GM19328 (cell line): ENCODE results near the gene ASAP2.

Experiments used
- ATAC-seq: cut with Tn5 transposase; IDR thresholded peaks from one replicate; pipeline ENCODE4 v1.9.1; 2021; ENCODE audit warnings: mild to moderate bottlenecking, moderate library complexity; ENCODE audit not compliant: unreplicated experiment

The ASAP2 gene

DNA sequence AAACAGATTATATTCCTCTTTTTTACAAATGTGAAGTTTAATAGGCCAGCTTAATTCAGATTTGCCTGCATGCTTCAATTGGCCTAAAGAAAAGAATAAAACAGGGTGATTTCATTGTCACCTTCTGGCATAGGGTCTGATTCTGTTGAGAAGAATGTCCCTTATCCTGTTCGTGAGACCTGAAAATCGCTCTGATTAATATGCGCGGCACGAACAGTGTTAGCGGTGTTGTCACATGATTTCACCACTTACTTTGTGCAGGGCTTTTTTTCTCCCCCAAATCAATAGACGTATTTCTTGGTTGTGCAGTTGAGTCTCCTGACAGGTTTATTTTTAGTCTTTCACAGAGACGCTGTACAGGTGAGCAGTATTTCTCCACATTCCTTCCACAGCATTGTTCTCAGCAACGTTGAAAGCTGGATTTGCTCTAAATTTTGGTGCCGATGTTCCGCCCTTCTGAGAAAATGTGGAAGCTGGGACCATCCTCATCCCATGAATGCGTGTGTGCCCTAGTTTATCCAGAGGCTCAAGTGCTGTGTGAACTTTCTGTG, 134.8 kb downstream of the ASAP2 start:
- ATAC-seq = no peak

DNA sequence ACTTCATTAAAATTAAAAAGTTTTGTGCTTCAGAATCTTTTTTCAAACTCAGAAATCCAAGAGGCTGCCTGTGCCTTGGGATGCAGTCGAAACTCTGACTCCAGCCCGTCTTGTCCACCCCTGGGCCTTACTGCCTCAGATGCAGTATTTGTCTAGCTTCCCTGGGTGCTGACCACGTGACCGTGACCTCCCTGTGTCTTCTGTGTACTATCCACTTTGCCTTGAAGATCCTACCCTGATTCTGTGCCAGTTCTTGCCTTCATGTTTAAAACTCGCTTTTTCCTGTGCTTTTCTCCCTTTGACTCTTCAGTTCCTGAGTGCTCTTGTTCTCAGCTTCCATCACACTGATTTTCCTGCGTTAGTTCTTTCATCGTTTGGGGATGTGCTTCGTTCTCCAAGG, 136.0 kb downstream of the ASAP2 start:
- no peak for ATAC-seq

DNA sequence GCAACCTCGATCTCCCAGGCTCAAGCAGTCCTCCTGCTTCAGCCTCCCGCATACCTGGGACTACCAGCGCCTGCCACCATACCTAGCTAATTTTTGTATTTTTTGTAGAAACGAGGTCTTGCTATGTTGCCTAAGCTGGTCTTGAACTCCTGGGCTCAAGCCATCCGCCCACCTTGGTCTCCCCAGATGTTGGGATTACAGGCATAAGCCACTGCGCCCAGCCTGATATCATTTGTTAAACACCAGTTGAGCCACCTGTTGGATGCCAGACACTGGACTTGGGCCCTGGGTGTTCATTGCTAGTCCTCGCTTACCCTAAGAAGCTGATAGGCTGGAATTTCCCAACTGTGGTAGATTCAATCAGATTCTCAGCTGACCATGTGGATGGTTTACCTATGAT, 136.9 kb downstream of the ASAP2 start:
- ATAC-seq = no peak

DNA sequence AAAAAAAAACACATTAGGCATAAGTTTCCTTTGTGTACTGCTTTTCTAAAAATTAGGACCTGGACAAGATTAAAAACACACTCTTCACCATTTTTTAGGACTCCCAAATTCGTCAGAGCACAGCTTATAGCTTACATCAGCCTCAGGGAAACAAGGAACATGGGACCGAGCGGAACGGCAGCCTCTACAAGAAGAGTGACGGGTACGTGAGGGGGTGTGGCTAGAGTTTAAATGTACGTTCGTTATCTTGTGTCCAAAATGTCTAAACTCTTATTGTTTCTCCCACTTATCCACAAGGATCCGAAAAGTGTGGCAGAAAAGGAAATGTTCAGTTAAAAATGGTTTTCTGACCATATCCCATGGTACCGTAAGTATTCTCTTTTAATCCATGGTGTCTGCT, 137.8 kb downstream of the ASAP2 start:
- no peak for ATAC-seq

DNA sequence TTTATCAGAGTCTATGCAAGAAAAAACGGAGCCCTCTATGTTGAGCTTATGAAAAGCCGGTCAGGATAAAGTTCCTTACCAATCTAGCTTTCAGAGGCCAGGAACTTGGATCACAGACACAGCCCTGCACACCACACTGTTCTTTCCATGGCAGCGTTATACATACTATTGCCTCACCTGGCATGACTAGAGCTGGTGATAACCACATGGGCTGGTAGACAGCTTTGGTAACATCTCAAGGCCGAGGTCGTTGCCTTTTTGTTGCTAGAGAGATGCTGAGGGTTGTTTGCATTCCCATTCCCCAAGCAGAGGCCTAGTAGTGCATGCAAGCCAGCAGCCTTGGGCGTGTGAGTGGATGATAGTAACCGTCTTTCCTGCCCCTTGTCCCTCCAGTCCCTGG, 138.7 kb downstream of the ASAP2 start:
- ATAC-seq = no peak

DNA sequence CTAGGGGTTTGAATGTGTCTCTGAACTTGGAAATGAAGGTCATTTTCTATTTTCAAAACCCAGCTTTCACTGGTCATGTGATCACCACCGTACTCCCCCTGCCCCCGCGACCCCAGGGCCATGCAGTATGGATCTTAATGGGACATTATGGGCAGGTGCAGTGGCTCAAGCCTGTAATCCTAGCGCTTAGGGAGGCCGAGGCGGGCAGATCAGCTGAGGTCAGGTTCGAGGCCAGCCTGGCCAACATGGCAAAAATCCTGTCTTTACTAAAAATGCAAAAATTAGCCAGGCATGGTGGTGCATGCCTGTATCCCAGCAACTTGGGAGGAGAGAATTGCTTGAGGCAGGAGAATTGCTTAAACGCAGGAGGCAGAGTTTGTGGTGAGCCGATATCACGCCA, 139.4 kb downstream of the ASAP2 start:
- ATAC-seq = no peak

DNA sequence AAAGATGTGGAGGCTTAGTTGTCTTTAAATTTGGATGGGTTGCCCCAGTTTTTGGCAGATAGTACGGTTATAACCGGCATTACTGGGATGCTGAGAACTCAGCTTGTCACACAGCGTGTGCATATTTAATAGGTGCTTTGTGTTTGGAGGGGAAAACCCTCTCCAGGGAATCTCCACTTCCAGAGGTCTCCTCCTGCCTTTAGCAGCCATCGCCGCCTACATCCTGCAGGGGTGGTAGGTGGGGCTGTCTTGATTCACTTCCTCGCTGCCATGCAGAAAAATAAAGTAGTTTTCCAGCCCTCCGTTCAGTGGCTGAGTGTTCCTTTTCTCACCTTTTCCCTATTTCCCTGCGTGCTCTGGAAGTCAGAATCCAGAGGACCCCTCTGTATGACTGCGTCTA, 140.3 kb downstream of the ASAP2 start:
- ATAC-seq = no peak

DNA sequence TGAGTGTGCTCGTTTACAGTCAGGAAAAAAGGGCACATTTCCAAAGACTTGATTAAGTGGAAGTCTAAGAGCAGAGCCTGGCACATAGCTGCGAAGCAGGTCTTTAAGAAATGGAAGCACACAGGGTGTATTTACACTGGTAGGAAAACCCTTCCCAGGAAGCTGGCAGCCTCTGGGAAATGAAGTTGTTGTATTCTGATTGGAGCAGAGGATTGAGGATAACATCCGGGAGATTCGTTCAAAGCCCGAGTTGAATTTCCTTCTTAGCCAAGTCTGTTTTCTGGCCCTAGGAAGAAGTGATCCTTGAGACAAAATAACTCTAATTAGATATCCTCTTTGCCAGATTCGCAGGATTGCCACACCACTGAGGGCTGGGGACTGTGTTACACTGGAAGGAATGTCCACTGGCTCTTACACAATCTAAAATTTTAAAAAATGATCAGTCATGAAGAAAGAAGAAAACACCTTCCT, 140.8 kb downstream of the ASAP2 start:
- ATAC-seq = no peak

DNA sequence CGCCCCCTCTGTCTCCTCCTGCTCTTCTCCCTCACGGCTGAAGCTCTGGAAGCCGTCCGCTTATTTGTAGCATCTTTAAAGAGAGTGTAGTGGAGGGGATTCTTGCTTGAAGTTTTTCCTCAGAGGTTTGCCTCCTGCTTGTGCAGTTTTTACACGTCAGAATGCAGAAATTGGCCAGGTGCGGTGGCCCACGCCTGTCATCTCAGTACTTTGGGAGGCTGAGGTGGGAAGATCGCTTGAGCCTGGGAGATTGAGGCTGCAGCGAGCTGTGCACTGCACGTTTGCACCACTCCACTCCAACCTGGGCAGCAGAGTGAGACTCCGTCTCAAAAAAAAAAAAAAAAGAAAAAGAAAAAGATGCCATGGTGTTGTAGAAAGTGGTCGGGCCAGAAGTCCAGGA, 147.7 kb downstream of the ASAP2 start:
- no peak for ATAC-seq

DNA sequence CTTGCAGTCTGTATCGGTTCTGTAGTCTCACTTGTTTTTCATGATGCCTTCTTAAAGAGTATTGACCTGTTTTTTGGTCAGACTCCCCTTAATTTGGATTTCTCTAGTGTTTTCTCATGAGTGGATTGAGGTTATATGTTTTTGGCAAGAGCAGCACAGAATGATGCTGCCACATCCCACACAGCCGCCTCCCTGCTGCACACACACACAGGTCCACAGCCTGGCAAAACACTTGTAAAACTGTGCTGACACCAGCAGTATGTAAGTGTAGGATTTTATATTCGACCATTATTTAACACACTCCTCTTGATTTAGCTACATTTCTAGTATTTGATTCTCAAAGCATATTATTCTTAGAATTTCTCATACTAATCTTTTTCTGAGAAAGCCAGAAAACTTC, 148.7 kb downstream of the ASAP2 start:
- no peak for ATAC-seq

DNA sequence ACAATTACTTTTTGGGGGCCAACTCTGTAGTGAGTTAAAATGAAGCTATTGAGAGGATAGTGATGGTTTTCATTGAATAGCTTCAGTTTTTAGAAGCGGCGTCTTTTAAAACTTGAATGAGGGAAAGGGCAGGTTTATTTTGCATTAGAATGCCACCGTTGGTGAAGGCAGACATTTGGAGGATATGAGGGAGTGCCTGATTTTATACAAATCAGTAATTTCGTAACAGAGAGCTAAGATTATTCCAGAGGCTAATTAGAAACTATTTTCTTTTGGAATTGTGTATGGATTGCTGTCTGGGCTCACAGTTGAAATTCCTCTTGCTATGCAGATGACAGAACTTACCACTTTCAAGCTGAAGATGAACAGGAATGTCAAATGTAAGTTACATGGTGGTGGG, 149.1 kb downstream of the ASAP2 start:
- ATAC-seq = no peak

DNA sequence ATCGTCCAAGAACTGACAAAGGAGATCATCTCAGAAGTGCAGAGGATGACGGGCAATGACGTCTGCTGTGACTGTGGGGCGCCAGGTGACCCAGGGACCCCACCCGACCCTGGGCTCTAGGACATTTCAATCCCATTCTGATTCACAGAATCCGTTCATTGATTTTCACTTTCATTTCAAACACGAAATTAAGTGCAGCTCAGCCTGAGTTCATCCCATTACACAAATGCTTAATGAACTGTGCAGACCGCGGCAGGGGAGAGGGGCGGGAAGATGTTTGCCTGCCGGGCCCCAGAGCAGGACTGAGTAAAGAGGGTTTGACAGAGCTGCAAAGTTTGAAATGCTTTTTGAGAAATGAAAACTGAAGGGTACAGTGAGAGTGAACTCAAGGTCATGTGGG, 149.6 kb downstream of the ASAP2 start:
- no peak for ATAC-seq

DNA sequence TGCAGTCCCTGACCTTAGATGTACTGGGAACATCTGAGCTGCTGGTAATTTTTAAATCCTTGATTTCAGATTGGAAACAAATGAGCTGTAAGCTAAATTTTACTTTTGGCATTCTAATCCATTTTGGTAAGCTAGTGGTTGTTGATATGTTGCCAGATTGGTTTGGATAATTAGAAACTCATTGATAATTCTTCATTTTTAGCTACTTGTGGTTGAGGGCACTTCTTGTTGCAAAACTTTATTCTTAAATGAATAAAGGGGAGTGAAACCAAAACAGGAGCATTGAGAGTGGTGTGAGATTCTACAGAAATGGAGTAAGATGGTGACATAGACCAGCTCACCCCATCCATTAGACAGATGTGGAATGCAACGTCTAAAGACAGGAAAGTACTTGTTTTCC, 152.2 kb downstream of the ASAP2 start:
- no peak for ATAC-seq

DNA sequence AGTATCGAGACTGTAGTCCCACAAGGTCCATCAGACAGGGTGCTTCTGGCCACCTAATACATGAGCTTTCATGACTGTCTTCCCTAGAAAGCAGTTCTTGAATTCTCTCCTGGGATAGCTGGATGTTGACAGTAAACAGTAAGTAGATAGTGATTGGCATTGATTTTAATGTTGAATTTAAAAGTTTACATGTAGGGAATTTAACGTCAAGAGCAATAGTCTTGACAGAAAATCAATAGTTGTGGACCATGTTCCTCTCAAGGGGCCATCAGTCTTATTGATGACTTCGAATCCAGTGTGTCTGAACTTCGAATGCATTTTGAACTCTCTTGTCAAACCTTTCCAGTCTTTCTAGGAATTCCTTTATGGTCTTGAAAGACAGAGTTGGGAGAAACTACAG, 152.9 kb downstream of the ASAP2 start:
- no peak for ATAC-seq

DNA sequence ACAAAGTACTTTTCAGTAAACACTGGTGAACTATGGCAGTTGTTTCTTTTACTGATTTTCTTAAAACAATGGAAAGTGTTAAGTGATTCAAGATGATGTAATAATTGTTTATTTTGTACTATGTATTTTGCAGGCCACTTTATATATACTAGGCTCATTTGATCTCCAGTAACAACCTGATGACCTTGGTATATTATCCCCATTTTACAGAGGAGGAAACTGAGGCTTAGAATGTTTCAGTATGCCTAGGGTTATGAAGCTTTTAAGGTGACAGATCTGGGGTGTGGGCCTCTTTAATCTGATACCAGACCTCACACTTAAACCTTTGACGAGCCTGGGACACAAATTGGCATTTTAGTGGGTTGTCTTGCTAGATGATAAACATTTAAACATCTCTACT, 153.5 kb downstream of the ASAP2 start:
- ATAC-seq = no peak

DNA sequence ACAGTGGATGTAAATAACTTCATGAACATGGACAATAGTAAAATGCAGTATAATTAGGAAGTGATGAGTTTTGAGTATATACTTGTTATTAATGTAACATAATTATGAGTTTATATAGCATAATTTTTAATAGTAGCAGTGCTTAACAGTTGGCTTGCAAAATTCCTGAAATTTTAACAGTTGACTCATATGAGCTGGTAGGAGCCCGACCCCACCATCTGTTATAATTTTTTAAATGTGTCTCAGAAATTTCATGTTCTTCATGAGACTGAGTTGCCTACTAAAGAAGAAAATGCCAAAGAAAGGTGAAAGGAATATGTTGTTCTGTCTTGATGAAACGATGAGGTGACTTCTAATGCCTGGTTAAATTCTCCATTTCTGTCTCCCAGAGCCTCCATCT, 154.1 kb downstream of the ASAP2 start:
- no peak for ATAC-seq

DNA sequence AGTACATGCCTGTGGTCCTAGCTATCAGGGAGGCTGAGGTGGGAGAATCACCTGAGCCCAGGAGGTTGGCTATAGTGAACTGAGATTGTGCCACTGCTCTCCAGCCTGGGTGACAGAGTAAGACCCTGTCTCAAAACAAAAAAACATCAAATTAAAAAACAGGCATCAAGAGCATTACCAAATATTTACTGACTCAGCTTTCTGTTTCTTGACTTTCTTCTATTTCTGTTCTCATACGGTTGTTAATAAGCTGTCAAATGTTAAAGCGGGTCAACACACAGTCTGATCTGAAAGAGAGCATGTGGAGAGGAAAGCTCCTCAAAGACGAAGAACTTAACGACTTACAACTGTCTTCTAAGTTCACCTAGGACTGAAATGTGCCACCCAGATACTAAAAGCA, 157.8 kb downstream of the ASAP2 start:
- ATAC-seq = no peak

DNA sequence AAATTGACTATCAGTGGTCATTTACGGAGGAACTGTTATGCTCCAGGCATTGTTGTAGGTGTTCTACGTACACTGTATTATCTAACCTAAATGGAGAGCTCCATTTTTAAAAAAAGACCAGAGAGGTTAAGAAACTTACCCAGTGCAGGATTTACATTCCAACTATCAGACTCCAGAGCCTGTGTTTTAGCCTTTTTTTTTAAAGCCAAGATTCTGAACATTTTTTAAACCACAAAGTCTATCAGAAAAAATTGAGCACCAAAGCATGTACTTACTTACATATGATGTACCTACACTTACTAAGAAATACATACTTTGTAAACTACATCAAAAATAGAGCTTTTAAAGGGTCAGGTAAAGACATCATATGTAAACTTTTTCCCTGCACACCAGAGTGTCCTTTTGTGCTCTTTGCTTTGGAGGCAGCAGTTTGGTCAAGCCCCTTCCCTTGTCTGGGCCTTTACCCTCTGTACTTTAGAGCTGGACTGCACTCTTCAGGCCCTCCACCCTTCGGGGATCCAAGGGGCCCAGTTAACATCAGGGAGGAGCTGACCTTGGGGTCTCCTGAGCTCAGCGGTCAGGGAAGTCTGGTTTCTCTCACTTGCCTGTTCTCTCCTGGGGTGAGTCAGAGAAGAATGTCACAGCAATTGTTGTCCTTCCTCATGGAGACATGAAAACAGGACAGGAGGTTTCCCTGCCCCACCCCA, 158.3 kb downstream of the ASAP2 start:
- ATAC-seq = no peak

DNA sequence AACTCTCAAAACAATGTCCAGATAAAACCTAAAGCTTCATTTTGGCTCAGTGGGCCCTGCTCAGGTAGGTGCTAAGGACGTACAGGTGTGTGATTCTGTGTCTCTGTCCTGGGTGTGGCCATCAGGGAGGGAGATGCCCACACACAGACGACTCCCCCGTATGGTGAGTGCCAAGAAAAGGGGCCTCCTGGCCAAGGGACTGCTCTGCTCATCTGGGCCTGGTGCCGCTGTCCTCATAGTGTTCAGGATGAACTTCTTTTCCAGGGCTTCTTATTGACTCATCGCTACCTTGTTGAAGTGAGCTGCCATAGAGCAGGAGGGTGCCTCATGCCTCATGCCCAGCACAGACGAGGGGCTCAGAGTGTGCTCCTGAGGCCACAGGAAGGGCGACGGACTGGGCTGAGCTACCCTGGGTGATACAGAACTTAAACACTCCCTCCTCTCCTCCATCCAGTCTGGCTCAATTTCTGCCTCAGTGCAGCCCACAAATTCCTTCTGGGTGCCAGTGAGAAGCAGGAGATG, 158.9 kb downstream of the ASAP2 start:
- ATAC-seq = no peak

DNA sequence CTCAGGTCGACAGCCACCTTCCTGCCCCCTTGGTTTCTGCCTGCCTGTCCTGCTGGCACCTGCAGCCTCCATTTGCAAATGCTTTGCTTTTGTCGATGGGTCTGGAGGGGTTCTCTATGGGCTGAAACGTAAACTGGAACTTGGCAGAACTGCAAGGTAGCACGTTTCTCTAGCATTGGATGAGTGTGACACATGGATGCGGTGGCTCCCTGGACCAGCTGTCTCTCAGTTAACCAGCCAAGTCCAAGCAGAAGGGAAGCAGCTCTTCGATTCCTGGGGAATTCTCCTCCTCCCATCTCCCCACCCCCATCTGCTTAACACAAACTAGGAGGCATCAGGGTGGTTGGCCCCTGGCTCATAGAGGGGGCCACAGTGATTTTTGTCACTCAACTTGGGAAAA, 159.4 kb downstream of the ASAP2 start:
- ATAC-seq = no peak

DNA sequence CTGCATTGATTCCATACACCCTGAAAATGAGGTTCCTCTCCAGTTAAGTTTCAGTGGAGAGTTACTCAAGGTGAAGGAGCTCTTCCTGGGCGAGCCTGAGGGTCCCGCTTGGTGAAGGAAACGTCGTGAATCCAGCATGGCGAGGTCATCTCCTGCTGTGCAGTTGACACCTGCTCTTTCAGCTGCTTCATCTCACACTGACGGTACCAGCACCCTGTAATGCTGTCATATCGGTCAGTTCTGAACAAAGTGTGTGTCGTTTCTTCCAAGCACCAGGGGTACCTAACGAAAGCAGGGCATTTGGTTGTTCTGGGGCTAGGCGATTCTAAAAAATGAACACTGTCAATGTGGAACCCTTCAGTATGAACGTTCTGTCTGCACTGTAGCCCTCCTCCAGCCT, 164.1 kb downstream of the ASAP2 start:
- no peak for ATAC-seq

DNA sequence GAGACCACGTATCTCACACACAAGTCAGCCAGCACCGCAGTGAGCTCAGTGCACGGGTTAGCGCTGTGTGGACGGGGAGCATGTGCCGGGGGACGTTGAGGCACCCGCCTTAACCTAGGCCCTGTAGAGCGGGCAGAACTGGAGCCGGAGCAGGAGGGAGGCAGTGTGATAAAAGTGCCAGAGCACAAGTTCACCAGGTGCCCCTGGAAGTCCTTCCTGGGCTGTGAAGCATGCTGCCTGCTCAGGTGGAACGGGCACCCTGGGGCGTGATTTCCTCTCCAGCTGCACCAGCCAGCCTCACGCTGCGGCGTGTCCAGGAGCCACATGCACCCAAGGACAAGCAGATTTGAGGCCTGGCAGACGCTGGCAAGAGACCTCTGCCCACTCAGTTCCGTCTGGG, 166.4 kb downstream of the ASAP2 start:
- no peak for ATAC-seq

DNA sequence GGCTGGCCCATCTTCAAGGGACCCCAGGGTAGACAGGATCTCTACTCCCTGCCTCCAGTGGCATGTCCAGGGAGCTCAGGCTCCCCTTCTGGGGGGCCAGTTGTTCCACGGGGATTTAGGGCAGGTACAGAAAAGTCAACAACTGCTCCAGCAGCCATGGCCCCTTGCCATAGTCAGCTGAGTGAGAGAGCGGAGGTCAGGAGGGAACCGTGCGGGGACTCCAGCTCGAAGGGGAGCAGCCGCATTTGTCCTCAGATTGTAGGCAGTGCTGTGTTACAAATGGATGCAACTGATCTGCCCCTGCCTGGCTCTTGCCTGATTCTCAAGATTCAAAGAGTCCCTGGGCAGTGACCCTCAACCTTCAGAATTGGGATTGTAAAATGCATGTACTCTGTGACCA, 166.9 kb downstream of the ASAP2 start:
- no peak for ATAC-seq
